GM19395 (cell line): ENCODE measurements around the gene KIF13A.
"Not testable (repeated sequence)": the region's sequence is repeated elsewhere in the genome, so short reads cannot be mapped to it uniquely, and the experiment has no call there.

Experiments used
- ATAC-seq: cut with Tn5 transposase; IDR thresholded peaks from one replicate; pipeline ENCODE4 v1.9.1; 2021; ENCODE audit warnings: mild to moderate bottlenecking, moderate library complexity; ENCODE audit not compliant: unreplicated experiment

Gene KIF13A

GRCh38 chr6:17877196-17877894 lies 110.1 kb downstream of the KIF13A start:
- ATAC-seq = no peak

GRCh38 chr6:17874753-17875152 lies 112.7 kb downstream of the KIF13A start:
- no peak for ATAC-seq

GRCh38 chr6:17872908-17873307 lies 114.5 kb downstream of the KIF13A start:
- ATAC-seq = no peak

GRCh38 chr6:17871836-17872235 lies 115.6 kb downstream of the KIF13A start:
- no peak for ATAC-seq

GRCh38 chr6:17871189-17871519 lies 116.3 kb downstream of the KIF13A start:
- ATAC-seq = no peak

GRCh38 chr6:17870300-17871188 lies 116.9 kb downstream of the KIF13A start:
- no peak for ATAC-seq

- ATAC-seq = no peak
Observed at GRCh38 chr6:17869753-17870050, 117.7 kb downstream of the KIF13A start.

- no peak for ATAC-seq
Observed at GRCh38 chr6:17869010-17869752, 118.3 kb downstream of the KIF13A start.

GRCh38 chr6:17867880-17868279 lies 119.6 kb downstream of the KIF13A start:
- ATAC-seq = no peak

- no peak for ATAC-seq
Observed at GRCh38 chr6:17866876-17867444, 120.5 kb downstream of the KIF13A start.

- no peak for ATAC-seq
Observed at GRCh38 chr6:17865798-17866725, 121.4 kb downstream of the KIF13A start.

- ATAC-seq = no peak
Observed at GRCh38 chr6:17865243-17865642, 122.2 kb downstream of the KIF13A start.

GRCh38 chr6:17863901-17864754 lies 123.3 kb downstream of the KIF13A start:
- ATAC-seq = no peak

- no peak for ATAC-seq
Observed at GRCh38 chr6:17861361-17861760, 126.1 kb downstream of the KIF13A start.

- ATAC-seq = no peak
Observed at GRCh38 chr6:17859846-17860245, 127.6 kb downstream of the KIF13A start.

- no peak for ATAC-seq
Observed at GRCh38 chr6:17858584-17858983, 128.9 kb downstream of the KIF13A start.

- not testable (repeated sequence) for ATAC-seq
Observed at GRCh38 chr6:17857188-17857587, 130.2 kb downstream of the KIF13A start.

GRCh38 chr6:17856306-17856705 lies 131.1 kb downstream of the KIF13A start:
- no peak for ATAC-seq

- no peak for ATAC-seq
Observed at GRCh38 chr6:17855381-17855780, 132.1 kb downstream of the KIF13A start.
